K562 (cell line): ENCODE measurements around the gene CLIP1. TPM values are rescaled to one million over a fixed set of nuclear protein-coding genes. Genes with fewer than 3 reads are reported as not detected.

ENCODE experiments used
- CC2D1A ChIP-seq: fragments of 450-650 bp; IDR thresholded peaks from 2 replicates; pipeline ENCODE4 v1.6.1; 2017; ENCODE audit warnings: mild to moderate bottlenecking
- CLOCK ChIP-seq: fragments of 250-450 bp; sonication (Bioruptor Pico); IDR thresholded peaks from 2 replicates; pipeline ENCODE4 v1.4.0; 2020; ENCODE audit warnings: mild to moderate bottlenecking, moderate library complexity, borderline replicate concordance
- GTF2A2 ChIP-seq: IDR thresholded peaks from 2 replicates; pipeline ENCODE4 v1.6.1; 2016; ENCODE audit warnings: mild to moderate bottlenecking, missing genetic modification characterization, missing compliant biosample characterization
- HOXB6 ChIP-seq: fragments of 250-450 bp; sonication (Bioruptor Pico); IDR thresholded peaks from 2 replicates; pipeline ENCODE4 v1.5.1; 2022; ENCODE audit warnings: mild to moderate bottlenecking, borderline replicate concordance
- ILF3 ChIP-seq: fragments of 450-650 bp; IDR thresholded peaks from 2 replicates; pipeline ENCODE4 v1.6.1; 2018; ENCODE audit warnings: antibody characterized with exemption, mild to moderate bottlenecking, moderate library complexity, borderline replicate concordance
- MYC ChIP-seq, 2 experiments: fragments of 250-450 bp in 1 of 2; sonication (Bioruptor Pico) in 1 of 2; IDR thresholded peaks; 2 replicates each; pipeline versions ENCODE4 v1.5.1 to v1.6.1; 2012 to 2021; ENCODE audit warnings: low read depth in 2 of 2, borderline replicate concordance in 1 of 2, improper control_type of control experiment in 1 of 2, low read length in 1 of 2, mild to moderate bottlenecking in 1 of 2, moderate library complexity in 1 of 2
- RFX1 ChIP-seq: fragments of 450-650 bp; IDR thresholded peaks from 2 replicates; pipeline ENCODE4 v1.6.1; 2016; ENCODE audit warnings: mild to moderate bottlenecking, moderate library complexity
- SAP30 ChIP-seq: fragments of 200-600 bp; sonication (generic); IDR thresholded peaks from 2 replicates; pipeline ENCODE4 v1.6.1; 2012; ENCODE audit warnings: borderline replicate concordance, low read depth, mild to moderate bottlenecking, moderate library complexity, low read length, control low read depth, inconsistent platforms; ENCODE audit not compliant: insufficient read depth, poor library complexity, severe bottlenecking
- ZNF324 ChIP-seq: fragments of 250-450 bp; sonication (Bioruptor Pico); IDR thresholded peaks from 2 replicates; pipeline ENCODE4 v1.4.0; 2020; ENCODE audit warnings: mild to moderate bottlenecking
- ZNF407 ChIP-seq: fragments of 450-650 bp; IDR thresholded peaks from 2 replicates; pipeline ENCODE4 v1.6.1; 2016; ENCODE audit warnings: low read depth
- polyA plus RNA-seq, 8 experiments: library from polyadenylated mRNA; depleted of rRNA in 4 of 8; stranded (reverse) in 5 of 8; unstranded in 3 of 8; fragments of >200 nt; fragmentation: Nextera tagmentation in 2 of 8; fragmentation: Illumina TruSeq in 1 of 8; extraction: Ambion mirVana in 2 of 8; extraction: Trizol in 1 of 8; gene quantifications; 2 replicates each; pipeline versions ENCODE4 v1.2.1 to v1.2.3, GENCODE V29; 2011 to 2014; ENCODE audit warnings: inconsistent platforms in 1 of 8, missing spikeins in 1 of 8
- total RNA-seq, 7 experiments: library from RNA; depleted of rRNA in 6 of 7; stranded (reverse); fragments of >200 nt in 6 of 7; fragmentation: Illumina TruSeq in 2 of 7; extraction: Trizol in 2 of 7; gene quantifications; 2 replicates each; pipeline versions ENCODE4 v1.2.1 to v1.2.3, GENCODE V29; 2011 to 2021; ENCODE audit warnings: low replicate concordance in 1 of 7
- TF ChIP-seq, protein P1 (sequence below): sonication (generic); formaldehyde crosslinking; IDR thresholded peaks from 2 replicates; pipeline ENCODE4 v1.8.1; 2022; ENCODE audit warnings: missing genetic modification reagents

Gene CLIP1
- total and polyA plus RNA-seq, 9 of the 15 experiments (the other 6 are each of a cell fraction or from before 2014, with no cell fraction given) = 5.8 to 33.9 (median 27.6) TPM

DNA sequence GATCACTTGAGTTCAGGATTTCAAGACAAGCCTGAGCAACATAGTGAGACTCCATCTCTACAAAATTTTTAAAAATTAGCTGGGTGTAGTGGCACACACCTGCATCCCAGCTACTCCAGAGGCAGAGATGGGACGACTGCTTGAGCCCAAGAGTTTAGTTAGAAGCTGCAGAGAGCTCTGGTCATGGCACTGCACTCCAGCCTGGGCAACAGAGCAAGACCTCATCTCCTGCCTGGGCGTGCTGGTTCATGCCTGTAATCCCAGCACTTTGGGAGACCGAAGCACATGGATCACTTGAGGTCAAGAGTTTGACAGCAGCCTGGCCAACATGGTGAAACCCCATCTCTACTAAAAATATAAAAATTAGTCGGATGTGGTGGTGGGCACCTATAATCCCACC is 20.2 kb downstream of the CLIP1 start (continued):
- TF ChIP-seq, protein P1, sequence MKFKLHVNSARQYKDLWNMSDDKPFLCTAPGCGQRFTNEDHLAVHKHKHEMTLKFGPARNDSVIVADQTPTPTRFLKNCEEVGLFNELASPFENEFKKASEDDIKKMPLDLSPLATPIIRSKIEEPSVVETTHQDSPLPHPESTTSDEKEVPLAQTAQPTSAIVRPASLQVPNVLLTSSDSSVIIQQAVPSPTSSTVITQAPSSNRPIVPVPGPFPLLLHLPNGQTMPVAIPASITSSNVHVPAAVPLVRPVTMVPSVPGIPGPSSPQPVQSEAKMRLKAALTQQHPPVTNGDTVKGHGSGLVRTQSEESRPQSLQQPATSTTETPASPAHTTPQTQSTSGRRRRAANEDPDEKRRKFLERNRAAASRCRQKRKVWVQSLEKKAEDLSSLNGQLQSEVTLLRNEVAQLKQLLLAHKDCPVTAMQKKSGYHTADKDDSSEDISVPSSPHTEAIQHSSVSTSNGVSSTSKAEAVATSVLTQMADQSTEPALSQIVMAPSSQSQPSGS (CRISPR knock-in tag) = no peak
- TF ChIP-seq ILF3 = no peak
- TF ChIP-seq GTF2A2 (tag) = no peak
- TF ChIP-seq ZNF324 (CRISPR knock-in tag) = no peak
- TF ChIP-seq MYC (IDR thresholded peaks at IDR 0.05; ENCODE audit: low read depth, low read length) = no peak
- no peak for TF ChIP-seq MYC (CRISPR knock-in tag; IDR thresholded peaks at IDR 0.05; ENCODE audit: borderline replicate concordance, low read depth)
- TF ChIP-seq HOXB6 (CRISPR knock-in tag) = no peak
- no peak for TF ChIP-seq CLOCK (CRISPR knock-in tag)
- TF ChIP-seq CC2D1A = no peak
- TF ChIP-seq SAP30 = no peak
- no peak for TF ChIP-seq RFX1
- no peak for TF ChIP-seq ZNF407
